K562 (cell line): ENCODE data around the gene TENT4A. TPM values are rescaled to one million over a fixed set of nuclear protein-coding genes. Genes with fewer than 3 reads are reported as not detected.

Source experiments
- CCAR2 ChIP-seq: fragments of 200-400 bp; formaldehyde crosslinking; IDR thresholded peaks from 2 replicates; pipeline ENCODE4 v1.6.1; 2017; ENCODE audit warnings: mild to moderate bottlenecking, low read depth, low read length
- CGGBP1 ChIP-seq: fragments of 250-450 bp; sonication (Bioruptor Pico); IDR thresholded peaks from 2 replicates; pipeline ENCODE4 v1.9.0; 2021; ENCODE audit warnings: mild to moderate bottlenecking
- DNMT1 ChIP-seq: fragments of 450-650 bp; IDR thresholded peaks from 2 replicates; pipeline ENCODE4 v1.6.1; 2016; ENCODE audit warnings: antibody characterized with exemption, mild to moderate bottlenecking
- E2F4 ChIP-seq: sonication (generic); formaldehyde crosslinking; IDR thresholded peaks from 2 replicates; pipeline ENCODE4 v1.8.0; 2022; ENCODE audit warnings: mild to moderate bottlenecking, low read depth, missing genetic modification reagents
- GTF2A2 ChIP-seq: IDR thresholded peaks from 2 replicates; pipeline ENCODE4 v1.6.1; 2016; ENCODE audit warnings: mild to moderate bottlenecking, missing genetic modification characterization, missing compliant biosample characterization
- HES1 ChIP-seq: fragments of 450-650 bp; IDR thresholded peaks from 2 replicates; pipeline ENCODE4 v1.6.1; 2016; ENCODE audit warnings: low read depth, mild to moderate bottlenecking, moderate library complexity
- HMGXB4 ChIP-seq: sonication (generic); formaldehyde crosslinking; IDR thresholded peaks from 2 replicates; pipeline ENCODE4 v1.8.1; 2023; ENCODE audit warnings: mild to moderate bottlenecking, missing genetic modification reagents
- JUNB ChIP-seq: fragments of 450-650 bp; formaldehyde crosslinking; conservative IDR thresholded peaks from 2 replicates; pipeline ENCODE4 v1.4.0; 2020; ENCODE audit warnings: mild to moderate bottlenecking
- KLF16 ChIP-seq: IDR thresholded peaks from 2 replicates; pipeline ENCODE4 v1.6.1; 2016; ENCODE audit warnings: antibody characterized with exemption
- NCOA4 ChIP-seq: fragments of 450-650 bp; IDR thresholded peaks from 2 replicates; pipeline ENCODE4 v1.6.1; 2018; ENCODE audit warnings: mild to moderate bottlenecking; ENCODE audit not compliant: partially characterized antibody
- NFYB ChIP-seq: IDR thresholded peaks from 2 replicates; pipeline ENCODE4 v1.6.1; 2011; ENCODE audit warnings: mild to moderate bottlenecking, moderate library complexity; ENCODE audit not compliant: insufficient read length; ENCODE audit errors: extremely low read depth
- PCBP2 ChIP-seq: fragments of 200-400 bp; formaldehyde crosslinking; IDR thresholded peaks from 2 replicates; pipeline ENCODE4 v1.6.1; 2018; ENCODE audit warnings: low read length, low read depth, mild to moderate bottlenecking, moderate library complexity; ENCODE audit not compliant: poor library complexity, severe bottlenecking
- PML ChIP-seq: IDR thresholded peaks from 2 replicates; pipeline ENCODE4 v1.6.1; 2012; ENCODE audit warnings: low read length, inconsistent platforms
- RBM15 ChIP-seq: fragments of 200-400 bp; formaldehyde crosslinking; IDR thresholded peaks from 2 replicates; pipeline ENCODE4 v1.6.1; 2018; ENCODE audit warnings: mild to moderate bottlenecking, low read length, moderate library complexity; ENCODE audit not compliant: insufficient read depth
- RUNX1 ChIP-seq: sonication (generic); IDR thresholded peaks from 2 replicates; pipeline ENCODE4 v1.6.1; 2016; ENCODE audit warnings: antibody characterized with exemption, low read depth
- TRIM28 ChIP-seq: fragments of 450-650 bp; IDR thresholded peaks from 2 replicates; pipeline ENCODE4 v1.6.1; 2017
- ZNF12 ChIP-seq: sonication (generic); formaldehyde crosslinking; IDR thresholded peaks from 2 replicates; pipeline ENCODE4 v1.4.0; 2020; ENCODE audit warnings: mild to moderate bottlenecking, missing genetic modification reagents
- ZNF699 ChIP-seq: fragments of 250-450 bp; sonication (Bioruptor Pico); IDR thresholded peaks from 2 replicates; pipeline ENCODE4 v1.8.0; 2021; ENCODE audit warnings: mild to moderate bottlenecking, moderate library complexity; ENCODE audit not compliant: insufficient replicate concordance
- polyA plus RNA-seq, 8 experiments: library from polyadenylated mRNA; depleted of rRNA in 4 of 8; stranded (reverse) in 5 of 8; unstranded in 3 of 8; fragments of >200 nt; fragmentation: Nextera tagmentation in 2 of 8; fragmentation: Illumina TruSeq in 1 of 8; extraction: Ambion mirVana in 2 of 8; extraction: Trizol in 1 of 8; gene quantifications; 2 replicates each; pipeline versions ENCODE4 v1.2.1 to v1.2.3, GENCODE V29; 2011 to 2014; ENCODE audit warnings: inconsistent platforms in 1 of 8, missing spikeins in 1 of 8
- total RNA-seq, 7 experiments: library from RNA; depleted of rRNA in 6 of 7; stranded (reverse); fragments of >200 nt in 6 of 7; fragmentation: Illumina TruSeq in 2 of 7; extraction: Trizol in 2 of 7; gene quantifications; 2 replicates each; pipeline versions ENCODE4 v1.2.1 to v1.2.3, GENCODE V29; 2011 to 2021; ENCODE audit warnings: low replicate concordance in 1 of 7
- TF ChIP-seq, protein P1 (sequence below), 2 experiments: fragments of 450-650 bp in 1 of 2; IDR thresholded peaks; 2 replicates each; pipeline ENCODE4 v1.6.1; 2011 to 2017; ENCODE audit warnings: low read depth in 2 of 2, antibody characterized with exemption in 1 of 2, borderline replicate concordance in 1 of 2, low read length in 1 of 2, mild to moderate bottlenecking in 1 of 2, mixed read lengths in 1 of 2; ENCODE audit not compliant: control insufficient read depth in 1 of 2
- TF ChIP-seq, protein P2 (sequence below), 2 experiments: fragments of 250-450 bp in 1 of 2; fragments of 450-650 bp in 1 of 2; sonication (Bioruptor Pico) in 1 of 2; IDR thresholded peaks; 2 replicates each; pipeline versions ENCODE4 v1.6.1 to v1.8.0; 2016 to 2021; ENCODE audit warnings: mild to moderate bottlenecking in 2 of 2, moderate library complexity in 2 of 2, missing compliant biosample characterization in 1 of 2, missing genetic modification characterization in 1 of 2

The TENT4A gene
- total and polyA plus RNA-seq, 9 of the 15 experiments (the other 6 are each of a cell fraction or from before 2014, with no cell fraction given), result 1.3 to 27.3 (median 13.0) TPM

DNA sequence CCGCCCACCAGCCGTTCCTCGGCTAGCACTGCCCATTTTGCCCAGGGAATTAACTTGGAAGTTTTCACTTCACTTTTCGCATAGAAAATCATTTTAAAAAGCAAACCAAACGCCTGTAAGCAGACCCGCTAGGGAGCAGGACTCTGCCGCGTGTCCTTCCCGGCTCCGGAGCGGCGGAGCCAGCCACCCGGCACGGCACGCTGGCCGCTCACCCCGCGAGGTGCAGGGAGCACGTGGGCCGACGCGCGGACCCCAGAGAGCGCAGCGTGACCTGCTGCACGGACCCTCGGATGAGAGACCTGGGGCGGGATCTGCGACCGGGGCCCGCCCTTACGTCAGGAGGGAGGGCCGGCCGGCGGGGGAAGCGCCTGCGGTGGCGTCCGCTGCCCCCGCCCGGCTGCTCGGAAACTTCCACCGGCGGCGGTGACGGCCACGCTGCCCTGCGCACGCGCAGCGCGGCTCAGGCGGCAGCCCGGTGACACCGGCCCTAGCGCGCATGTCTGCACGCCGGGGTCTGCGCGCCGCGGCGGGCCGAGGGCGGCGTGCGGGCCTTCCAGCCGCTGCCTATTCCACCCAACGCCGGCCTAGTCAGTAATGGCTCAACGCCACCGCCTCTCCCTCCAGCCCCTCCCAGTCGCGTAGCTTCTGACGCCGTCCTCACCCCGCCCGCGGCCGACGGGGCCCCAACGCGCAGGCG lies 507 bp upstream of the TENT4A start (continued):
- TF ChIP-seq, protein P1, sequence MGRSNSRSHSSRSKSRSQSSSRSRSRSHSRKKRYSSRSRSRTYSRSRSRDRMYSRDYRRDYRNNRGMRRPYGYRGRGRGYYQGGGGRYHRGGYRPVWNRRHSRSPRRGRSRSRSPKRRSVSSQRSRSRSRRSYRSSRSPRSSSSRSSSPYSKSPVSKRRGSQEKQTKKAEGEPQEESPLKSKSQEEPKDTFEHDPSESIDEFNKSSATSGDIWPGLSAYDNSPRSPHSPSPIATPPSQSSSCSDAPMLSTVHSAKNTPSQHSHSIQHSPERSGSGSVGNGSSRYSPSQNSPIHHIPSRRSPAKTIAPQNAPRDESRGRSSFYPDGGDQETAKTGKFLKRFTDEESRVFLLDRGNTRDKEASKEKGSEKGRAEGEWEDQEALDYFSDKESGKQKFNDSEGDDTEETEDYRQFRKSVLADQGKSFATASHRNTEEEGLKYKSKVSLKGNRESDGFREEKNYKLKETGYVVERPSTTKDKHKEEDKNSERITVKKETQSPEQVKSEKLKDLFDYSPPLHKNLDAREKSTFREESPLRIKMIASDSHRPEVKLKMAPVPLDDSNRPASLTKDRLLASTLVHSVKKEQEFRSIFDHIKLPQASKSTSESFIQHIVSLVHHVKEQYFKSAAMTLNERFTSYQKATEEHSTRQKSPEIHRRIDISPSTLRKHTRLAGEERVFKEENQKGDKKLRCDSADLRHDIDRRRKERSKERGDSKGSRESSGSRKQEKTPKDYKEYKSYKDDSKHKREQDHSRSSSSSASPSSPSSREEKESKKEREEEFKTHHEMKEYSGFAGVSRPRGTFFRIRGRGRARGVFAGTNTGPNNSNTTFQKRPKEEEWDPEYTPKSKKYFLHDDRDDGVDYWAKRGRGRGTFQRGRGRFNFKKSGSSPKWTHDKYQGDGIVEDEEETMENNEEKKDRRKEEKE (IDR thresholded peaks at IDR 0.05; ENCODE audit: borderline replicate concordance in 1 of 2, control insufficient read depth in 1 of 2, low read depth in 2 of 2, low read length in 1 of 2), result 0 out of 4 replicates have a peak, but pooled peaks of 1 of the 2 experiments have one; percentile 52
- 0 out of 2 replicates have a peak, but pooled peaks have one; percentile 59 for TF ChIP-seq ZNF12 (CRISPR knock-in tag)
- TF ChIP-seq DNMT1, result no peak
- no peak for TF ChIP-seq CCAR2
- TF ChIP-seq KLF16, result no peak
- no peak; the same call in 1 of the 2 replicates for TF ChIP-seq TRIM28
- TF ChIP-seq ZNF699 (CRISPR knock-in tag), result no peak
- TF ChIP-seq, protein P2, sequence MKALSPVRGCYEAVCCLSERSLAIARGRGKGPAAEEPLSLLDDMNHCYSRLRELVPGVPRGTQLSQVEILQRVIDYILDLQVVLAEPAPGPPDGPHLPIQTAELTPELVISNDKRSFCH (CRISPR knock-in tag; IDR thresholded peaks at IDR 0.05), result no peak
- TF ChIP-seq, protein P2 (tag; IDR thresholded peaks at IDR 0.05), result peak; percentile 65
- no peak for TF ChIP-seq E2F4 (CRISPR knock-in tag)
- TF ChIP-seq HES1, result no peak
- no peak for TF ChIP-seq NCOA4
- TF ChIP-seq JUNB (CRISPR knock-in tag), result no peak
- no peak for TF ChIP-seq PCBP2
- TF ChIP-seq NFYB, result no peak
- TF ChIP-seq RBM15, result no peak
- no peak; the same call in 1 of the 2 replicates for TF ChIP-seq HMGXB4 (CRISPR knock-in tag)
- TF ChIP-seq CGGBP1 (CRISPR knock-in tag), result no peak
- no peak; the same call in 1 of the 2 replicates for TF ChIP-seq PML
- no peak for TF ChIP-seq RUNX1
- TF ChIP-seq GTF2A2 (tag), result no peak
